Stimulated activated CD8-positive, alpha-beta memory T cell treated with anti-CD3 and anti-CD28 coated beads, Interleukin-15, amount 100 ng/mL, for 1 hour (primary cell): Measurements from ENCODE around the gene CXCL9.
"Not testable (repeated sequence)": the region's sequence is repeated elsewhere in the genome, so short reads cannot be mapped to it uniquely, and the experiment has no call there.

Source experiments
- DNase-seq: peaks from one replicate; pipeline ENCODE4 v3.0.0-alpha.2; 2020; ENCODE audit warnings: low read depth

The CXCL9 gene

GRCh38 chr4:76007089-76007862 is at the start of gene CXCL9:
Gene CXCL9 (minus strand): TSS chr4:76007509. CDS start chr4:76007449, 60 bp downstream.
- DNase-seq, result no peak

GRCh38 chr4:76055421-76055820 is 48.1 kb upstream of the CXCL9 start:
- no peak for DNase-seq

- no peak for DNase-seq
These were observed 47.7 kb upstream of the CXCL9 start for GRCh38 chr4:76055016-76055415.

- no peak for DNase-seq
These were observed 46.4 kb upstream of the CXCL9 start for GRCh38 chr4:76053730-76054129.

- DNase-seq, result not testable (repeated sequence)
These were observed 43.3 kb upstream of the CXCL9 start for GRCh38 chr4:76050560-76051050.

- DNase-seq, result not testable (repeated sequence)
These were observed 42.6 kb upstream of the CXCL9 start for GRCh38 chr4:76049860-76050416.

- not testable (repeated sequence) for DNase-seq
These were observed 37.4 kb upstream of the CXCL9 start for GRCh38 chr4:76044686-76045085.

- DNase-seq, result not testable (repeated sequence)
These were observed 36.0 kb upstream of the CXCL9 start for GRCh38 chr4:76043306-76043705.

GRCh38 chr4:76042241-76042998 is 35.1 kb upstream of the CXCL9 start:
- DNase-seq, result not testable (repeated sequence)

- no peak for DNase-seq
These were observed 29.5 kb upstream of the CXCL9 start for GRCh38 chr4:76036855-76037254.

GRCh38 chr4:76035799-76036380 is 28.6 kb upstream of the CXCL9 start, which contains the start of gene CXCL11:
Gene CXCL11 (minus strand): TSS chr4:76036070. CDS start chr4:76035987, 83 bp downstream.
- DNase-seq, result no peak

- DNase-seq, result no peak
These were observed 27.8 kb upstream of the CXCL9 start for GRCh38 chr4:76035141-76035540.

GRCh38 chr4:76029300-76029699 is 22.0 kb upstream of the CXCL9 start:
- DNase-seq, result no peak

- no peak for DNase-seq
These were observed 21.0 kb upstream of the CXCL9 start for GRCh38 chr4:76028350-76028765.

- no peak for DNase-seq
These were observed 16.8 kb upstream of the CXCL9 start for GRCh38 chr4:76024065-76024464.

- no peak for DNase-seq
These were observed 16.1 kb upstream of the CXCL9 start, which contains the start of gene CXCL10 for GRCh38 chr4:76023389-76023788. Gene CXCL10 (minus strand): TSS chr4:76023497. CDS start chr4:76023431, 66 bp downstream.

- DNase-seq, result no peak
These were observed 15.4 kb upstream of the CXCL9 start for GRCh38 chr4:76022677-76023076.

- no peak for DNase-seq
These were observed 14.7 kb upstream of the CXCL9 start for GRCh38 chr4:76022031-76022430.

- no peak for DNase-seq
These were observed 9.9 kb upstream of the CXCL9 start for GRCh38 chr4:76017056-76017686.

GRCh38 chr4:76016393-76016792 is 9.1 kb upstream of the CXCL9 start:
- no peak for DNase-seq

- no peak for DNase-seq
These were observed 6.2 kb upstream of the CXCL9 start for GRCh38 chr4:76013540-76013939.

- DNase-seq, result no peak
These were observed 5.1 kb upstream of the CXCL9 start for GRCh38 chr4:76012388-76012801.
